Heart right ventricle (tissue), 16 donors: ENCODE measurements around the gene PLXND1. TPM values are rescaled to one million over a fixed set of nuclear protein-coding genes. Genes with fewer than 3 reads are reported as not detected.
"Not testable (repeated sequence)": the region's sequence is repeated elsewhere in the genome, so short reads cannot be mapped to it uniquely, and the experiment has no call there.

Experiments
- ATAC-seq, 8 donors: fragments of 200-7000 bp; cut with Tn5 transposase; one replicate each; pipeline ENCODE4 v1.9.1; 2020; ENCODE audit warnings: mild to moderate bottlenecking in 8 of 8, moderate library complexity in 8 of 8, moderate number of reproducible peaks in 1 of 8
- DNase-seq, 2 donors: peaks; one replicate each; pipeline ENCODE4 v3.0.0-alpha.2; 2020
- H3K27ac ChIP-seq, 10 donors: fragments of 200-600 bp; sonication (generic) in 2 of 10; one replicate each; pipeline versions ENCODE4 v1.5.0 to v1.8.0; 2020 to 2022; ENCODE audit warnings: mild to moderate bottlenecking in 3 of 10
- H3K27me3 ChIP-seq, 7 donors: fragments of 200-600 bp; one replicate each; pipeline ENCODE4 v1.8.0; 2021 to 2022; ENCODE audit warnings: mild to moderate bottlenecking in 2 of 7
- H3K36me3 ChIP-seq, 9 donors: fragments of 200-600 bp; sonication (generic) in 1 of 9; one replicate each; pipeline versions ENCODE4 v1.5.0 to v1.8.0; 2020 to 2022; ENCODE audit warnings: mild to moderate bottlenecking in 2 of 9
- H3K4me1 ChIP-seq, 9 donors: fragments of 200-600 bp; sonication (generic) in 1 of 9; one replicate each; pipeline versions ENCODE4 v1.5.0 to v1.8.0; 2020 to 2022; ENCODE audit warnings: mild to moderate bottlenecking in 4 of 9
- H3K4me3 ChIP-seq, 10 donors: fragments of 200-600 bp; sonication (generic) in 2 of 10; one replicate each; pipeline versions ENCODE4 v1.5.0 to v1.8.0; 2020 to 2022; ENCODE audit warnings: mild to moderate bottlenecking in 7 of 10, moderate library complexity in 2 of 10
- H3K9me3 ChIP-seq, 11 donors: fragments of 200-600 bp in 10 of 11; sonication (generic) in 2 of 11; one replicate each; pipeline versions ENCODE4 v1.5.0 to v1.8.0; 2013 to 2022; ENCODE audit warnings: mild to moderate bottlenecking in 2 of 11, control low read depth in 1 of 11, moderate library complexity in 1 of 11
- WGBS, 2 donors: extraction: QIAGEN DNeasy Blood & Tissue Kit; methylation state at CpG; one replicate each; pipeline ENCODE4 v1.1.7; 2013; ENCODE audit warnings: inconsistent platforms in 1 of 2; 5-methylcytosine and 5-hydroxymethylcytosine counted together
- intact Hi-C, 10 donors: fragments of 100-400 bp; cut with DNase I; formaldehyde crosslinking; loops; one replicate each; pipeline versions ENCODE4 v1.11.1 to v1.14.2; 2022
- polyA plus RNA-seq, 2 donors: library from polyadenylated mRNA; stranded (reverse); fragments of 200-250 nt; gene quantifications; one replicate each; pipeline ENCODE4 v1.2.3, GENCODE V29; 2013
- total RNA-seq, 10 donors: library from RNA; stranded (reverse); fragmentation: NEBNext Ultra II Directional in 3 of 10; extraction: Animal tissue kit (Norgen Biotek cat#: 25700) in 3 of 10; gene quantifications; one replicate each; pipeline versions ENCODE4 v1.2.1 to v1.2.4, GENCODE V29; 2021 to 2023
- TF ChIP-seq, protein P1 (sequence below), 9 donors: fragments of 200-600 bp; sonication (generic) in 2 of 9; IDR thresholded peaks; one replicate each; pipeline versions ENCODE4 v1.5.0 to v1.8.0; 2021 to 2022; ENCODE audit warnings: antibody characterized with exemption in 9 of 9, mild to moderate bottlenecking in 5 of 9, moderate library complexity in 1 of 9
- donor health status: Arrhythmogenic right ventricular cardiomyopathy.
- donor health status: ischemic (EF 13 %, LVEDD 7.1; RV severe dilation, severe dysfunction).
- donor health status: healthy with polysubstance abuse.
- donor health status: DM: no; HTN: yes; CAD: no.
- donor health status: DM: no; HTN: no; CAD: no.
- donor health status: ischemic (EF 25% LVEDD 6.9; RV normal size, moderate dysfunction).
- donor health status: ischemic (EF 25% LVEDD 5.7; RV mildly dilated, moderate dysfunction).
- donor health status: healthy.
- donor health status: DM: yes; HTN: yes; CAD: no.
- donor health status: Ischemic cardiomyopathy.
- donor health status: ischemic (EF 35%, LVEDD 5.7; RV mildly dilated, moderate dysfunction).
- donor health status: nonischemic (EF 11% LVEDD 7.7; RV severe dilation, severe dysfunction).
- donor health status: DM: yes; HTN: yes; CAD: no.
- donor health status: PGD.
- donor health status: ischemic (EF 29% LVEDD 5.4; RV normal size, mild dysfunction).
- donor health status: nonischemic (EF 23%, LVEDD 6.1; RV moderate dilation, normal function).

The PLXND1 gene
- total and polyA plus RNA-seq, 12 donors = 40.9 to 169 (median 65.8) TPM

DNA sequence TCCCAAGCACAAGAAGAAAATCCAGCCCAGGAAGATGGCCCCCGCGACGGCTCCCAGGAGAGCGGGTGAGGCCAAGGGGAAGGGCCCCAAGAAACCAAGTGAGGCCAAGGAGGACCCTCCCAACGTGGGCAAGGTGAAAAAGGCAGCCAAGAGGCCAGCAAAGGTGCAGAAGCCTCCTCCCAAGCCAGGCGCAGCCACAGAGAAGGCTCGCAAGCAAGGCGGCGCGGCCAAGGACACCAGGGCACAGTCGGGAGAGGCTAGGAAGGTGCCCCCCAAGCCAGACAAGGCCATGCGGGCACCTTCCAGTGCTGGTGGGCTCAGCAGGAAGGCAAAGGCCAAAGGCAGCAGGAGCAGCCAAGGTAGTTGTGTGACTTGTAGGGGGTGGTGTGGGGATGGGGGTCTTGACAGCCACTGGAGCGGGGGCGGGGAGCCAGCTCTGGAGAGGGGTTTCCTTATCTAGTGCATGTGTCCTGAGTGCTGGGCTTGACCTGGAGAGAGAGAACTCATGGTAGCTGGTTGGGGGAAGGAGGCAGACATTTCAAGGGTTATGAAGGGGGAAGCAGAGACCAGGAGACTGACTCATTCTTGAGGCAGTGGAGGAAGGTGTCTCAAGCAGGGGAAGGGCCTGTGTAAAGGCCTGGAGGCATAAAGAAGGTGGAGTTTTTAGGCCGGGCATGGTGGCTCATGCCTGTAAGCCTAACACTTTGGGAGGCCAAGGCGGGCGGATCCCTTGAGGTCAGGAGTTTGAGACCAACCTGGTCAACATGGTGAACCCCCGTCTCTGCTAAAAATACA, 57.3 kb downstream of the PLXND1 start:
- Histone ChIP-seq H3K27ac (no peak overlapping the region), H3K27me3 (no peaks in the 10 kb centered on the region), H3K4me1 (peaks cover under 1 to 22% (median 18%) of the 10 kb centered on the region in 9 donors), H3K4me3 (no peak overlapping the region), H3K36me3 (no peaks in the 10 kb centered on the region), H3K9me3 (no peaks in the 10 kb centered on the region)
- TF ChIP-seq, protein P1, sequence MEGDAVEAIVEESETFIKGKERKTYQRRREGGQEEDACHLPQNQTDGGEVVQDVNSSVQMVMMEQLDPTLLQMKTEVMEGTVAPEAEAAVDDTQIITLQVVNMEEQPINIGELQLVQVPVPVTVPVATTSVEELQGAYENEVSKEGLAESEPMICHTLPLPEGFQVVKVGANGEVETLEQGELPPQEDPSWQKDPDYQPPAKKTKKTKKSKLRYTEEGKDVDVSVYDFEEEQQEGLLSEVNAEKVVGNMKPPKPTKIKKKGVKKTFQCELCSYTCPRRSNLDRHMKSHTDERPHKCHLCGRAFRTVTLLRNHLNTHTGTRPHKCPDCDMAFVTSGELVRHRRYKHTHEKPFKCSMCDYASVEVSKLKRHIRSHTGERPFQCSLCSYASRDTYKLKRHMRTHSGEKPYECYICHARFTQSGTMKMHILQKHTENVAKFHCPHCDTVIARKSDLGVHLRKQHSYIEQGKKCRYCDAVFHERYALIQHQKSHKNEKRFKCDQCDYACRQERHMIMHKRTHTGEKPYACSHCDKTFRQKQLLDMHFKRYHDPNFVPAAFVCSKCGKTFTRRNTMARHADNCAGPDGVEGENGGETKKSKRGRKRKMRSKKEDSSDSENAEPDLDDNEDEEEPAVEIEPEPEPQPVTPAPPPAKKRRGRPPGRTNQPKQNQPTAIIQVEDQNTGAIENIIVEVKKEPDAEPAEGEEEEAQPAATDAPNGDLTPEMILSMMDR (IDR thresholded peaks at IDR 0.05) = no peak
- ATAC-seq (no peak), DNase-seq (no peak)
- WGBS, 2 donors = 93% methylated on average over 18 of the region's 18 CpGs
- intact Hi-C loops = loop anchor here in 1 of 10 donors (5.0 kb wide), 1 partner anchor 47 kb away; no protein-coding TSS in a partner anchor

DNA sequence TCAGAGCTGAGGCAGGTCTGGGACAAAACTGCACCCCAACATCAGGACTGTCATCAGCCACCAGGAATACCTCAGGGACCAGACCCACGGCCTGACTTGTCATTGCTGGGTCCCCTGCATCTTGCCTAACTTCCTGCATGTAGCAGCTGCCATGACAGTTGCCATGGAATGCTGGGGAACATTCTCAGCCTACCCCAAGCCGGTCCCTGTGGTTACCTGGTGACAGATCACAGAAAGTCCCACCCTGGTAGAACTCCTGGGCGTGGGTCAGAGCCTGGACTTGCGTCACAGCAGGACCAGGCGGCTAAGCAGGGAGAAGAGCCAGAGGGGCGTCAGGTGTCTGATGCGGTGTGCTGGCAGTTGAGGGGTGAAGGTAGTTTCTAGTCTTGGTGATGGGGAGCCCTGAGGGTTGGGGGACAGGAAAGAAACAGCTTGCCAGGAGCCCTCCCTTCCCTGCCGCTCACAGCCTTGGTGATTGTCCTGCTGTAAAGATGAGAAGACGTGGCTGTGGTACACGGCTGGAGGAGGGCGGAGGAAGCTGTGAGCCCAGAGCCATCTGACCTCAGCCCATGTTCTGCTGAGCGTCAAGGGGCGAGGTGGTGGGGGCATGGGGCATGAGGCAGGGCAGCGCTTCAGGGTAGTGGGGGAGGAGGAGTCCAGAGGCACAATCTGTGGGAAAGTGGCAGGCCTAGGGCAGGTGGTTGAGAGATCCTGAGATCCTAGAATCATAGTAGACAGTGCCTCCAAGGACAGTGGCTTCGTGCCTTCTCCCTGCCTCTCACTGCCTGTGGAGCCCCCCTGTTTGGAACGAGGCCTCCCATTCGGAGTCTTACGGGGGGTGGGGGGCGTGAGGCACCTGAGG, 58.1 kb downstream of the PLXND1 start:
- Histone ChIP-seq H3K4me1 (peaks cover 0 to 14% (median 10%) of the 10 kb centered on the region in 9 donors), H3K27me3 (no peaks in the 10 kb centered on the region), H3K4me3 (no peak overlapping the region), H3K27ac (no peak overlapping the region), H3K36me3 (no peaks in the 10 kb centered on the region), H3K9me3 (no peaks in the 10 kb centered on the region)
- WGBS, 2 donors = 92 to 93% methylated on average over 19 of the region's 19 CpGs
- TF ChIP-seq, protein P1 (IDR thresholded peaks at IDR 0.05) = no peak
- DNase-seq (no peak), ATAC-seq (no peak)
- intact Hi-C loops = loop anchor here in 1 of 10 donors (5.0 kb wide), 1 partner anchor 46 kb away; no protein-coding TSS in a partner anchor

DNA sequence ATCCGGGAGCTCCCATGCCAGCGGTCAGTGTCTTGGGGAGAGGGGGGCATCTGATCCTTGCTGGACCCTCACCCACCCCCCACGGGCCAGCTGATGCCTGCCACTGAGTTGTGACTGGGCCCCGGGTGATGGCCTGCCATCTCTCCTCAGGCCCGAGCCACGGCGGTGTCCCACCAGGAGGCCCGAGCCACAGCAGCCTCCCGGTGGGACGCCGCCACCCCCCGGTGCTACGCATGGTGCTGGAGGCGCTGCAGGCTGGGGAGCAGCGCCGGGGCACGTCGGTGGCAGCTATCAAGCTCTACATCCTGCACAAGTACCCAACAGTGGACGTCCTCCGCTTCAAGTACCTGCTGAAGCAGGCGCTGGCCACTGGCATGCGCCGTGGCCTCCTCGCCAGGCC, 59.2 kb downstream of the PLXND1 start:
- H3K27ac ChIP-seq = no peak overlapping the region
- H3K4me1 ChIP-seq = peaks cover 0 to 3% (median 0%) of the 10 kb centered on the region in 9 donors
- H3K27me3 ChIP-seq = no peaks in the 10 kb centered on the region
- no peaks in the 10 kb centered on the region for H3K9me3 ChIP-seq
- ATAC-seq (no peak), DNase-seq (no peak)
- no peak overlapping the region for H3K4me3 ChIP-seq
- no peaks in the 10 kb centered on the region for H3K36me3 ChIP-seq
- WGBS, 2 donors = 96 to 97% methylated on average over 24 of the region's 24 CpGs
- TF ChIP-seq, protein P1 (IDR thresholded peaks at IDR 0.05) = no peak
- intact Hi-C loops = loop anchor here in 1 of 10 donors (5.0 kb wide), 1 partner anchor 45 kb away; no protein-coding TSS in a partner anchor

DNA sequence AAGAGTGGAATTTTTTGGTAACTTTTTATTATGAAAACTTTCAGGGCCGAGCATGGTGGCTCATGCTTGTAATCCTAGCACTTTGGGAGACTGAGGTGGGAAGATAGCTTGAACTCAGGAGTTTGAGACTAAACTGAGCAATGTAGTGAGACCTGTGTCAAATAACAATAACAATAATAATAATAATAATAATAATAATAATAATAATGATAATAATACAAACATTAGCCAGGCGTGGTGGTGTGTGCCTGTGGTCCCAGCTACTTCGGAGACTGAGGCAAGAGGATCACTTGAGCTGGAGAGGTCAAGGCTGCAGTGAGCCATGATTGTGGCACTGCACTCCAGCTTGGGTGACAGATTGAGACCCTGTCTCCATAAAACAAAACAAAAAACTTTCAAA, 60.5 kb downstream of the PLXND1 start:
- WGBS, 2 donors = 91 to 93% methylated on average over 3 of the region's 3 CpGs
- H3K36me3 ChIP-seq, H3K4me1 ChIP-seq, H3K4me3 ChIP-seq, DNase-seq, H3K27ac ChIP-seq, ATAC-seq, H3K27me3 ChIP-seq, H3K9me3 ChIP-seq: not testable (repeated sequence)
- intact Hi-C loops = loop anchor here in 1 of 10 donors (5.0 kb wide), 1 partner anchor 44 kb away; no protein-coding TSS in a partner anchor
